GM12878 (cell line): ENCODE results near the gene THAP7. TPM values are rescaled to one million over a fixed set of nuclear protein-coding genes. Genes with fewer than 3 reads are reported as not detected.

ENCODE experiments used
- ATAC-seq: fragments of 200-7000 bp; cut with Tn5 transposase; 3 replicates; pipeline ENCODE4 v1.9.1; 2020; ENCODE audit warnings: mild to moderate bottlenecking, moderate library complexity
- BruUV-seq: library from RNA; stranded (reverse); fragments of 400-500 nt; replicated peaks from 2 replicates; lab custom pipeline; 2021; lab: Mats Ljungman, UMichigan
- CTCF ChIA-PET: fragments of 300-600 bp; sonication (Branson Sonifier 250); formaldehyde crosslinking; extraction: SDS; loops from one replicate; lab custom pipeline; 2021; ENCODE audit warnings: inconsistent platforms; lab: Yijun Ruan, JAX
- POLR2A ChIA-PET: fragments of 350-600 bp; formaldehyde crosslinking; extraction: SDS; loops from one replicate; lab custom pipeline; 2021; ENCODE audit warnings: inconsistent platforms; lab: Charles Lee
- RAD21 ChIA-PET: fragments of 300-600 bp; sonication (Branson Sonifier 250); formaldehyde crosslinking; loops from one replicate; lab custom pipeline; 2023; ENCODE audit warnings: antibody characterized with exemption; ENCODE audit not compliant: unreplicated experiment; lab: Charles Lee
- SMC1A ChIA-PET: fragments of 300-600 bp; sonication (Branson Sonifier 250); formaldehyde crosslinking; loops from one replicate; lab custom pipeline; 2023; ENCODE audit not compliant: unreplicated experiment, uncharacterized antibody; lab: Charles Lee
- DNase-seq: peaks from one replicate; pipeline ENCODE4 v3.0.0-alpha.2; 2011; ENCODE audit warnings: low read depth, low spot score
- FAIRE-seq: peaks from 3 replicates; lab custom pipeline; 2011; peaks lifted over from hg19 to GRCh38; lab: Jason Lieb, UNC
- H2AFZ ChIP-seq: 2 replicates; pipeline ENCODE4 v1.6.0; 2011; ENCODE audit warnings: low read depth, low read length, control low read depth; ENCODE audit not compliant: control insufficient read depth
- H3K27ac ChIP-seq: 2 replicates; pipeline ENCODE4 v1.5.1; 2011; ENCODE audit warnings: control low read depth; ENCODE audit not compliant: control insufficient read depth, insufficient read depth
- H3K27me3 ChIP-seq, 2 experiments: replicated peaks in 1 of 2; 2 replicates each; pipeline versions ENCODE4 v1.6.0 to v1.6.1; 2011; ENCODE audit warnings: low read length in 1 of 2; ENCODE audit not compliant: control insufficient read depth in 2 of 2, insufficient read depth in 2 of 2
- H3K36me3 ChIP-seq, 2 experiments: 2 replicates each; pipeline ENCODE4 v1.5.1; 2011; ENCODE audit warnings: low read length in 1 of 2; ENCODE audit not compliant: control insufficient read depth in 2 of 2, insufficient read depth in 2 of 2
- H3K4me1 ChIP-seq: 2 replicates; pipeline ENCODE4 v1.6.1; 2011; ENCODE audit warnings: mild to moderate bottlenecking, low read length, moderate library complexity, mixed read lengths; ENCODE audit not compliant: control insufficient read depth, insufficient read depth
- H3K4me2 ChIP-seq: 2 replicates; pipeline ENCODE4 v1.6.0; 2011; ENCODE audit warnings: control low read depth; ENCODE audit not compliant: control insufficient read depth, insufficient read depth
- H3K4me3 ChIP-seq: fragments of 200-600 bp; sonication (generic); 2 replicates; pipeline ENCODE4 v1.5.1; 2016
- H3K79me2 ChIP-seq: 2 replicates; pipeline ENCODE4 v1.6.0; 2011; ENCODE audit warnings: low read length; ENCODE audit not compliant: control insufficient read depth, insufficient read depth
- H3K9ac ChIP-seq: 2 replicates; pipeline ENCODE4 v1.8.0; 2011; ENCODE audit warnings: low read length, control low read depth, mixed read lengths; ENCODE audit not compliant: control insufficient read depth, insufficient read depth
- H3K9me3 ChIP-seq: replicated peaks from 3 replicates; pipeline ENCODE4 v1.5.1; 2011; ENCODE audit warnings: mild to moderate bottlenecking, low read length; ENCODE audit not compliant: control insufficient read depth, insufficient read depth
- H4K20me1 ChIP-seq: 2 replicates; pipeline ENCODE4 v1.6.0; 2011; ENCODE audit not compliant: control insufficient read depth, insufficient read depth
- CHD4 ChIP-seq: fragments of 200-600 bp; sonication (generic); IDR thresholded peaks from 2 replicates; pipeline ENCODE4 v1.6.1; 2016; ENCODE audit warnings: mild to moderate bottlenecking
- IRF4 ChIP-seq: IDR thresholded peaks from 2 replicates; pipeline ENCODE4 v1.6.1; 2011; ENCODE audit warnings: low read depth, low read length
- PAX5 ChIP-seq: IDR thresholded peaks from 2 replicates; pipeline ENCODE4 v1.6.1; 2011; ENCODE audit warnings: low read depth, low read length, borderline replicate concordance
- PML ChIP-seq: IDR thresholded peaks from 2 replicates; pipeline ENCODE4 v1.6.1; 2012; ENCODE audit warnings: low read length, inconsistent platforms
- TCF7 ChIP-seq: IDR thresholded peaks from 2 replicates; pipeline ENCODE4 v1.6.1; 2014; ENCODE audit warnings: antibody characterized with exemption, borderline replicate concordance
- ZNF274 ChIP-seq: IDR thresholded peaks from one replicate; pipeline ENCODE4 v1.8.0; 2011; ENCODE audit not compliant: insufficient read length, insufficient read depth
- WGBS: methylation state at CpG from one replicate; pipeline ENCODE4 v1.1.6; 2016; ENCODE audit warnings: low lambda C conversion rate; ENCODE audit not compliant: insufficient replicate concordance, insufficient coverage; ENCODE audit errors: missing lambda C conversion rate; 5-methylcytosine and 5-hydroxymethylcytosine counted together
- in situ Hi-C: fragments of 300-500 bp; cut with MboI; formaldehyde crosslinking; loops from 9 replicates; pipeline ENCODE4 v1.14.3; 2018; ENCODE audit warnings: mixed read lengths
- intact Hi-C: fragments of 100-400 bp; cut with micrococcal nuclease; formaldehyde crosslinking; loops from one replicate; pipeline ENCODE4 v1.14.2; 2022; ENCODE audit not compliant: unreplicated experiment
- polyA plus RNA-seq, 11 experiments: library from polyadenylated mRNA; depleted of rRNA in 4 of 11; unstranded in 6 of 11; stranded (reverse) in 5 of 11; fragments of >200 nt; fragmentation: Nextera tagmentation in 4 of 11; fragmentation: Illumina TruSeq in 1 of 11; extraction: Ambion mirVana in 4 of 11; extraction: Trizol in 1 of 11; gene quantifications; 1 replicate in 1 of 11; 2 replicates in 10 of 11; pipeline versions ENCODE4 v1.2.1 to v1.2.3, GENCODE V29; 2011 to 2016; ENCODE audit warnings: inconsistent platforms in 2 of 11, missing spikeins in 2 of 11, low read depth in 1 of 11
- total RNA-seq, 4 experiments: library from RNA; depleted of rRNA in 3 of 4; stranded (reverse); fragments of >200 nt in 3 of 4; fragmentation: Illumina TruSeq in 1 of 4; extraction: Trizol in 1 of 4; gene quantifications; 2 replicates each; pipeline versions ENCODE4 v1.2.1 to v1.2.3, GENCODE V29; 2013 to 2021
- TF ChIP-seq, protein P1 (sequence below): IDR thresholded peaks from 2 replicates; pipeline ENCODE4 v1.6.1; 2011; ENCODE audit warnings: mild to moderate bottlenecking, low read depth, low read length, moderate library complexity; ENCODE audit not compliant: insufficient replicate concordance
- TF ChIP-seq, protein P2 (sequence below): fragments of 450-650 bp; IDR thresholded peaks from 2 replicates; pipeline ENCODE4 v1.6.1; 2014; ENCODE audit warnings: mild to moderate bottlenecking

THAP7 gene
- total and polyA plus RNA-seq, 10 of the 15 experiments (the other 5 are each of a cell fraction or from before 2014, with no cell fraction given): 0.66 to 58.3 (median 26.3) TPM

DNA sequence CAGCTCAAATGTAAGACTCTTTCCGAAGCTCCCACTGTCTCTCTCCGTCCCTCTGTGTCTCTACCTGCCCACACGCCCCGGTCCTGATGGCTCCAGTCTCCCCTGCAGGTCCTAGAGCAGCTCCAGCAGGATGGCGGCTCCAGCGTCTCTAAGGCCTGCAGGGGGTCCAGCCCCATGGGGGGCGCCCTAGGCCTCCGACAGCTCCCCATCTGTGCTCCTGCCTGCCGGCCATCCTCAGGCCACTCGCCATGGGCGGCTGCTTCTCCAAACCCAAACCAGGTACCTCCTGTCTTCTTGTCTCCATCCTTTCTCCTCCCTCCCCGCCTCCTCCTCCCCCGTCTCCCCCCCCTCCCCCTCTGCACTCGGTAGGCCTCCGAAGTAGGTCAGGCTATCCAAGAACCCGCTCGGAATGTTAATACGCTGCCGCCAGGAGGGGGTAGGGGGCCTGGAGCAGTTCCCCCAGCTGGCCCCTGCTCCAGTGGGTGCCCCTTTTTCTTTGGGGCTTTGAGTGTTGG, 34.2 kb downstream of the THAP7 start:
- RAD21 ChIA-PET: no interaction called here
- POLR2A ChIA-PET: no interaction called here
- intact Hi-C loops: no loop called here
- ATAC-seq (no peak), DNase-seq (no peak), FAIRE-seq (no peak)
- H3K4me3 ChIP-seq: no peak overlapping the region
- H3K9me3 ChIP-seq: no peaks in the 10 kb centered on the region
- no peak for TF ChIP-seq CHD4
- no peak for TF ChIP-seq PAX5
- TF ChIP-seq, protein P1, sequence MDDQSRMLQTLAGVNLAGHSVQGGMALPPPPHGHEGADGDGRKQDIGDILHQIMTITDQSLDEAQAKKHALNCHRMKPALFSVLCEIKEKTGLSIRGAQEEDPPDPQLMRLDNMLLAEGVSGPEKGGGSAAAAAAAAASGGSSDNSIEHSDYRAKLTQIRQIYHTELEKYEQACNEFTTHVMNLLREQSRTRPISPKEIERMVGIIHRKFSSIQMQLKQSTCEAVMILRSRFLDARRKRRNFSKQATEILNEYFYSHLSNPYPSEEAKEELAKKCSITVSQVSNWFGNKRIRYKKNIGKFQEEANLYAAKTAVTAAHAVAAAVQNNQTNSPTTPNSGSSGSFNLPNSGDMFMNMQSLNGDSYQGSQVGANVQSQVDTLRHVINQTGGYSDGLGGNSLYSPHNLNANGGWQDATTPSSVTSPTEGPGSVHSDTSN: no peak
- H3K79me2 ChIP-seq: no peaks in the 10 kb centered on the region
- H2AFZ ChIP-seq: no peak overlapping the region
- H3K27ac ChIP-seq: no peak overlapping the region
- in situ Hi-C loops: no loop called here
- no peaks in the 10 kb centered on the region; the same call in 1 of the 2 replicates for H4K20me1 ChIP-seq
- no peak overlapping the region for H3K9ac ChIP-seq
- 52% methylated on average over 11 of the region's 19 CpGs for WGBS
- H3K27me3 ChIP-seq: peaks cover 2 to 4% of the 10 kb centered on the region in 2 experiments; a peak in 3 of 4 replicates
- SMC1A ChIA-PET: no interaction called here
- CTCF ChIA-PET: interaction anchor here (0.8 kb wide), 1 partner anchor 14 kb away, joined by 3 read pairs; the partner anchor contains the start of gene LZTR1
- BruUV-seq: no TSS peak
- H3K4me2 ChIP-seq: no peak overlapping the region
- no peaks in the 10 kb centered on the region for H3K36me3 ChIP-seq
- peaks cover 3% of the 10 kb centered on the region; the same call in 1 of the 2 replicates for H3K4me1 ChIP-seq

DNA sequence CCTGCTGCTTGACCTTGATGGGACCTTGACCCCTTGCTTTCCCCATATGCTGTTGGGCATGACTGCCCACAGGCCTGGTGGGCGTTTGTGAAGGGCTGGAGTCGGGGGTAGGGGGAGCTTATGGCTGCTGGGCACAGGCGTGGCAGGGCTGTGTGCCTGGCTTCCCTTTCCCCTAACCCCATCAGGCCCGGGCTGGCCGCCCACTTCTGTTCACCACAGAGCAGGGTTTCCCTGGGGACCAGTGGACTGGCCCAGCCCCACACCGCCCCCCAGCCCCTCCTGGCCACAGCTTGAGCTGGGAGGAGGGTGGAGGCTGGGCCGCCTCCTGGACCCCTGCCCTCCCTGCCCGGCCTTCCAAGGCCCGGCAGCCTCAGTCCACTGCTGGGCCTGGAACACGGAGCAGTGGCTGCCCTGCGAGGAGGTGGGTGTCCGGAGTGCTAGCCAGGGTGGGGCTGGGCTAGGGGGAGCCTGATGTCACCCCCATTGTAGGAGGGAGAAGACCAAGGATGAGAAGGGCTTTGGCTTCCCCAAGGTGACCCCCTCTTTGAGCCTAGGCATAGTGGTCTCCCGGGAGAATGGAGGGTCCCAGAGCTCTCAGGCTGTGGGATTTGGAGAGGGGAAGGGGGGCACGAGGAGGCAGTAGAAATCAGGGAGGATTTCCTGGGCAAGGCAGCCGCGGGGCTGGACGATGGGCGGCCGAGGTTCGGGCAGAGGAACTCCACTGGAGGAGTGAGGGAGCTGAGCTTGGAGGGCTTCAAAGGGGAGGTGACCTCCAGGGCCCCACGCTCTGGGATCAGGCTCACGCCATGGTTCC, 34.8 kb downstream of the THAP7 start, which contains the start of gene AIFM3:
Gene AIFM3 (plus strand): TSS at position 373 of the 814 bp plus-strand sequence. CDS start 690 bp downstream, outside the sequence.
- intact Hi-C loops: no loop called here
- H3K79me2 ChIP-seq: no peaks in the 10 kb centered on the region
- DNase-seq (no peak), ATAC-seq (no peak), FAIRE-seq (no peak)
- BruUV-seq: no TSS peak
- ChIA-PET CTCF (interaction anchor here (0.8 kb wide), 1 partner anchor 15 kb away, joined by 3 read pairs; the partner anchor contains the start of gene LZTR1), POLR2A (no interaction called here), SMC1A (no interaction called here), RAD21 (no interaction called here)
- 30% methylated on average over 14 of the region's 22 CpGs for WGBS
- no peak within 1 kb of the TSS for H3K27ac ChIP-seq
- no peaks in the 10 kb centered on the region for H3K9me3 ChIP-seq
- H3K36me3 ChIP-seq: no peaks in the 10 kb centered on the region
- no peak within 1 kb of the TSS for H2AFZ ChIP-seq
- H3K9ac ChIP-seq: no peak within 1 kb of the TSS
- in situ Hi-C loops: no loop called here
- H3K4me3 ChIP-seq: no peak within 1 kb of the TSS
- peaks cover 2 to 4% of the 10 kb centered on the region in 2 experiments; a peak in 3 of 4 replicates for H3K27me3 ChIP-seq
- no peak within 1 kb of the TSS for H3K4me2 ChIP-seq
- TF ChIP-seq ZNF274: no peak
- no peak for TF ChIP-seq IRF4
- no peak for TF ChIP-seq TCF7
- TF ChIP-seq, protein P2, sequence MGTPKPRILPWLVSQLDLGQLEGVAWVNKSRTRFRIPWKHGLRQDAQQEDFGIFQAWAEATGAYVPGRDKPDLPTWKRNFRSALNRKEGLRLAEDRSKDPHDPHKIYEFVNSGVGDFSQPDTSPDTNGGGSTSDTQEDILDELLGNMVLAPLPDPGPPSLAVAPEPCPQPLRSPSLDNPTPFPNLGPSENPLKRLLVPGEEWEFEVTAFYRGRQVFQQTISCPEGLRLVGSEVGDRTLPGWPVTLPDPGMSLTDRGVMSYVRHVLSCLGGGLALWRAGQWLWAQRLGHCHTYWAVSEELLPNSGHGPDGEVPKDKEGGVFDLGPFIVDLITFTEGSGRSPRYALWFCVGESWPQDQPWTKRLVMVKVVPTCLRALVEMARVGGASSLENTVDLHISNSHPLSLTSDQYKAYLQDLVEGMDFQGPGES: no peak
- no peak for TF ChIP-seq PML
- H3K4me1 ChIP-seq: peaks cover 3% of the 10 kb centered on the region; the same call in 1 of the 2 replicates
- no peaks in the 10 kb centered on the region; the same call in 1 of the 2 replicates for H4K20me1 ChIP-seq
